ENCODE data around the gene RNF208.
A peak's percentile ranks its signal among the peaks of the same experiment; 100 is the strongest.

The RNF208 gene

DNA sequence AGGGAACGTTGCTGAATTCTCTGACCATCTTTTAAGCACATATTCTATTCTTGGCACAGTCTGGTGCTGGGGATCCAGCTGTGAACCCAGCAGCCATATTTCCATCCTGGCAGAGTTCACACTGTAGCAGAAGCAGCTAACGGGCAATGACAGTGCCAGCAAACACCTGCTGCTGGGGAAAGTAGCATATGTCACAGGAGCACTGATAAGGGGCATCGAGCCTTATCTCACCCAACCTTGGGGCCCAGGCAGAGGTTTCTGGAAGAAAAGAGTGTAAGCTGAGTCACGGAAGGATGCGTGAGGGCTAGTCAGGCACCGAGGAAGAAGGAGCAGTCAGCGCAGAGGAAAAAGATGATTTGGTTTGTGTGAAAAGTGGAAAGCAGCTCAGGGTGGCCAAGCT, 15.4 kb downstream of the RNF208 start:
- DNase-seq: no peak

DNA sequence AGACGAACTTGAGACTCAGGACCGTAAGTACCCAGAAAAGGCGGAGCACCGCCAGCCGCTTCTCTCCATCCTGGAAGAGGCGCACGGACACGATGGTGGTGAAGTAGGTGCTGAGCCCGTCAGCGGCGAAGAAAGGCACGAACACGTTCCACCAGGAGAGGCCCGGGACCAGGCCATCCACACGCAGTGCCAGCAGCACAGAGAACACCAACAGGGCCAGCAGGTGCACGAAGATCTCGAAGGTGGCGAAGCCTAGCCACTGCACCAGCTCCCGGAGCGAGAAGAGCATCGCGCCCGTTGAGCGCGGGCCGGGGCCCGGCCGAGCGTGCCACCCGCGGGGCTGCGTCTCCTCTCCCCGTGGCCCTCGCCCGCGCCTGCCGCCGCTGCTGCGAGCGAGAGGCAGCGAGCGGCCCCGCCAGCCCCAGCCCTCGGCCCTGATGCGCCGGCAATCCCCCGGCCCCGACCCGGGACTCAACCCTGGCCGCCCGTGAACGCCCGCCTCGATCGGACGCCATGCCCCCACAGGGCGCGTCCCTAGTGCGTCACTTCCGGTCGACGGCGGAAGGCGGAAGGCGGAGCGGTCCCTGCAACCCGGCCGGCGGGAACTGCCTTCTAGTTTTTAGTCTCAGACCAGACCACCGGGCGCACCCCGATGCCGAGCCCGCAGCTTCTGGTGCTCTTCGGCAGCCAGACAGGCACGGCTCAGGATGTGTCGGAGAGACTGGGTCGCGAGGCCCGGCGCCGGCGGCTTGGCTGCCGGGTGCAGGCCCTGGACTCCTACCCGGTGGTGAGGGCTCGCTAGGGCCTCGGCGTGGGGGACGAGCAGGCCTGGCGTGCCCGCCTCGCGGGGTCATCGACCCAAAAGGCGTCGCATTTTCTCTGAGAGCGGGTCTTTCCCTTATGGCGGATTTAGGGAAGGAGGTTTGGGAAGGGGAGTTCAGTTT, 16.6 kb downstream of the RNF208 start, which contains the start of the genes NDOR1 and TMEM203:
Gene NDOR1, plus strand, starts transcription at position 575 of the 944 bp plus-strand sequence. Its CDS starts 78 bp downstream, at position 653.
Gene TMEM203, minus strand, starts transcription at position 523 of the 944 bp plus-strand sequence. Its CDS starts 234 bp downstream, at position 289.
- DNase-seq: peak; percentile 69

DNA sequence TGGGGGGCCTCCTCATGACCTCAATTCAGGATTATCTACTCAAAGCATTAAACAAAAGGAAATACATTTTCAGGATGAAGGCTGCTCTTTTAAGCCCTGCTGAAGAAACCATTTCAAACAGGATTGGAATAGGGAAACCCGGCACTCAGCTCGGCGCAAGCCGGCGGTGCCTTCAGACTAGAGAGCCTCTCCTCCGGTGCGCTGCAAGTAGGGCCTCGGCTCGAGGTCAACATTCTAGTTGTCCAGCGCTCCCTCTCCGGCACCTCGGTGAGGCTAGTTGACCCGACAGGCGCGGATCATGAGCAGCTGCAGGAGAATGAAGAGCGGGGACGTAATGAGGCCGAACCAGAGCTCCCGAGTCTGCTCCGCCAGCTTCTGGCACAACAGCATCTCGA, 17.3 kb downstream of the RNF208 start:
- DNase-seq: no peak

DNA sequence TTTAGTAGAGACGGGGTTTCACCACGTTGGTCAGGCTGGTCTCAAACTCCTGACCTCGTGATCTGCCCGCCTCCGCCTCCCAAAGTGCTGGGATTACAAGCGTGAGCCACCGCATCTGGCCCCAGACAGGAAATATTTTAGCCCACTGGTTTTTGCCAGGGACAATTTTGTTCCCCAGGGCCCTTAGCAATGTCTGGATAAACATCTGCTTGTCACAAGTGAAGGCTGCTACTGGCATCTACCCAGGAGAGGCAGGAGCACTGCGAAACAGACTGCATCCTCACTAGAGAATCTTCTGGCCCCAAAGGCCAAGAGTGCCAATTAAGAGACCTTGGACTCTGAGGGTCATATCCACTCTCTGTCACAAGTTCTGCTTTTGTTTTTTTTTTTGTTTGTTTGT, 19.1 kb downstream of the RNF208 start:
- DNase-seq: no peak

DNA sequence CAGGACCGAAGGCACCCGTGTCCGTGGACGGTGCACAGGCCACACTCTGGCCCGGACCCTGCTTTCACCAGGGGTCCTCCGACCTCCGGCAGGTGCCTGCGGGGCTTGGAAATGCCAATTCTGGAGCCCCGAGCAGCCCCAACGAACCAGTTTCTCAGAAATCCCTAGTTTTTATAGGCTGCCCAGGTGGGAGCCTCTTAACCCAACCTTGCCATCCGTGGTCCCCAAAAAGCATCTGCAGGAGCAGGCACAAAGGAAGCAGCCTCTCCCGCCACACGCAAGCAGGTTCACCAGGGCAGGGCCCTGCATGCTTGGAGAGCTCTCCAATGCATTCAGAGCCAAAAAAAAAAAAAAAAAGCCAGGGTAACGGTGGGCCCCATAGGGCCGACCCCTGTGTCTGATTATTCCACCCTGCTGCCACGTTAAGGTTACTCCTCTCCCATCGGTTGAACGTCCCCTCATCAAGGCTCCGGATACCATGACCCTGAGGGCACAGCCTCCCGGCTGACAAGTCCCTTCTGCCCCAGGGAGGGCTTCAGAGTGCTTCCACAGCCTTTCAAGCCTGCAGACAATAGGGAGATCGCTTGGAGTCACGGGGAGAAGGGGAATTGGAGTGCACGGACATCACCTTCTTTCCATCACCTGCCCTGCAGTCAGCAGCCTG, 20.7 kb downstream of the RNF208 start:
- DNase-seq: no peak

DNA sequence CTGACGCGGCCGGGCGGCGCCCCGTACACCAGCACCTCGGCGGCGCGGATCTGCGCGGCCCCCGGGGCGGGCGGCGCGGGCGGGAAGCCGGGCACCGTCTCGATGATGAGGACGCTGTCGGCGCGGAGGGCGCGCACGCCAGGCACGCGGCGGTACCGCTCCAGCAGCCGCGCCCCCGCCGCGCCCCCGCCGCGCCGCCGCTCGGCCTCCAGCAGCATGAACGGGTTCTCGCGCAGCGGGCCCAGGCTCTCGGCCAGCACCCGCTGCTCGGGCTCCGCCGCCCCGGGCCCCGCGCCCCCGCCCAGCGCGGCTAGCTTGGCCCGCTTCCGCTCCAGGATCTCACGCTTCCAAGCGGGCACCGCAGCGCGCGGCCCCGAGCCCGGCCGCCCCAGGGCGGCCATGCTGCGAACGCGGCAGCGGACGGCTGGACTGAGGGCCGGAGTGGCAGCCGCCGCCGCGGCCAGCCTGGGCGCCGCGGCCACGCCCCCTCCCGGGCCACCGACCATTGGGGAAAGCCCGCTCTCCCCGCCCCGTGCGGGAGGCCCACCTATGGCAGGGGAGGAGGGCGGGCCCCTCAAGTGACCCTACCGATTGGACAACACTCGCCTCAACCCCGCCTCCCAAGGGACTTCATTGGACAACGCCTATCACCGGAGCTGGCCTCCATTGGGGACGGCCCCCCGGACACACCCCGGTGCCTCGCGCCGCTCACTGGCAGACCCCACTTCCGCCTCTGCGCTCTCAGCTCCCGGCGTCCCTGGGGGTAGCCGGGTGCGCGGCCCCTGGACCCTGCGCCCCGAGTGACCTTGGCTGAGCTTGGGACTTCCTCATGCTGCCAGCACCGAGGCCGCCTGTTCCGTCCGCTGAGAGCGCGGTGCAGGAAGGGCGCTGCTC, 21.5 kb downstream of the RNF208 start, which contains the start of gene TPRN:
Gene TPRN, minus strand, starts transcription at position 431 of the 894 bp plus-strand sequence. Its CDS starts 30 bp downstream, at position 401.
- DNase-seq: peak; percentile 98

DNA sequence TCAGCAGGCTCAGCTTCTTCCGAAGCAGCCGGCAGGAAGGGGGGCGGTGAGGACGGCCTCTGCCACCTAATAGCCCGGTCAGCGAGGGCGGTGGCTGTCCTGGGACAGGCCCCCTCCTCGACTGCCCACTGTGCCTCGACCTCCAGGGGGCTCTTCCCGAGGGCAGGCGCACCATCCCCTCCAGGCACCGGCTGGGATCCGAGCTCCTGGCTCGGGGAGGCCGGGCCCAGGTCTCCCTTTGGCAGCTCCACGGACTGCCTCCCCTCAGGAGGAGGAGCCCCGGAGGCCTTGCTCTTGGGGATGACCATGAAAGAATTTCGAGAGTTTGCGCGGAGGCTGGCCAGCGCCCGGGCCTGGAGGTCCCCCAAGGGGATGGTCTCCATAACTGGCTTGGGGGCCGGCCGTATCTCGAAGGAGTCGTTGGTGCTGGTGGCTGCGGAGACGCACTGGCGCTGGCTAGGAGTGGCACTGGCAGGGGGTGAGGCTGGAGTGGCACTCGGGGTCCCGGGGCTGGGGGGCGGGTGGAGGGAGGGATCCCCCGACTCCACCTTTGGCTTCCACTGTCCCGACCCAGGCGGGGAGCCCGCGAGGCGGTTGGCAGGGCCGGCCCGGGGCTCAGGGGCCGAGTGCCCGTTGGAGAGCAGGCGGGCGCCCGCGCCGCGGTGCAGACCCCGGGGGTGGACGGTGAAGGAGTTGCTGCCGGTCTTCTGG, 22.5 kb downstream of the RNF208 start:
- no peak for DNase-seq

DNA sequence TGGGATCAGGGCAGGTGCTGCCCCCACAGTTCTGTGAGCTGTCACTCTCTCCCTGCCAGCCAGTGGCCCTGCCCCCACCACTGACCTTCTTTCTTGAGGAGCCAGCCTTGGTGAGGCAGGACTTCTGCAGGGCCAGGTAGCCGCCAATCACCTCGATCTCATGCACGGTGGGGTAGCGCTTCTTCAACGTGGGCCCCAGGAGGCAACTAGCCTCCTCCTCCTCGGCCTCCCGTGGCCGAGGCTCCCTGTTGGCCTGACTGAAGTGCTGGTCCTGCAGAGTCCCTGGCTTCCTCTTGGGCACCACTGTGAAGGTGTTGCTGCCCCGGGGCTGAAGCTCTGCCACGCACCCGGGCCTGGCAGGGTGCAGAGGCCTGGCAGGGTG, 23.1 kb downstream of the RNF208 start:
- DNase-seq: no peak

DNA sequence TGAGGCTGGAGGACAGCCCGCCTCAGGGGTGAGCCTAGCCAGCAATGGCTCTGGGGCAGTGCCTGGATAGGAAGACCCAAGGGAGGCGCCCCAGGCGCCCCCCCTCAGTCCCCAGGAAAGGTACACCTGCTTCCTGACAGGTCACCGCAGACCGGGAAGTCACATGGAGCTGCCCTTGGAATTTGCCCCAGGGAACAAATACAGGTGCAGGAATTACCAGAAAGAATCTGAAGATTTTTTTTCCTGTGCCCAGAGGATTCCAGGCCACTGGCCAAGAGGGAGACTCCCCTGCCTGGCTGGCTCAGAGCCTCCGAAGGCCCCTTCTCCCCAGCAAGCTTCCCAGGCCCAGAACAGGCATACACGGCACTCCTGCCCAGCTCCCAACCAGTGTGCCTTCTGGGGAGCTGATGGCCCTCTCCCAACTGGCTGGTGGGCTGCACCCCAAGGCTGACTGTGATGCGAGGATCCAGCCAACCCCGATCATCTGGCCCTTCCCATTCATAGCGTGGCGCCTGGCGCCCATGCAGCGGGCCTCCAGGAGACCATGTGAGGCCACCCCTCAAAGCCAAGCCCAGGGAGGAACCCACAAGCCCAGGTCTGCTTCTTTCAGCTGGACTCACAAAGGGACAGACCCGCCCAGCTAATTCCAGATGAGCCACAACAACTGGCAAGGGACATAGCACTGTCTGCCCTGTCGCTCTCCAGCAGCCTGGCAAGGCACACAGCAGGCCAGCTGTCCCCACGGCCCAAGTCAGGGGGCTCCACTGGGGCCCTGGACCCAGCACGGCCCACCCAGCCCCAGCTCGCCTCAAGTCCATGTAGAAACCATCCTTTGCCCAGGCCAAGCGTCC, 23.8 kb downstream of the RNF208 start:
- no peak for DNase-seq

DNA sequence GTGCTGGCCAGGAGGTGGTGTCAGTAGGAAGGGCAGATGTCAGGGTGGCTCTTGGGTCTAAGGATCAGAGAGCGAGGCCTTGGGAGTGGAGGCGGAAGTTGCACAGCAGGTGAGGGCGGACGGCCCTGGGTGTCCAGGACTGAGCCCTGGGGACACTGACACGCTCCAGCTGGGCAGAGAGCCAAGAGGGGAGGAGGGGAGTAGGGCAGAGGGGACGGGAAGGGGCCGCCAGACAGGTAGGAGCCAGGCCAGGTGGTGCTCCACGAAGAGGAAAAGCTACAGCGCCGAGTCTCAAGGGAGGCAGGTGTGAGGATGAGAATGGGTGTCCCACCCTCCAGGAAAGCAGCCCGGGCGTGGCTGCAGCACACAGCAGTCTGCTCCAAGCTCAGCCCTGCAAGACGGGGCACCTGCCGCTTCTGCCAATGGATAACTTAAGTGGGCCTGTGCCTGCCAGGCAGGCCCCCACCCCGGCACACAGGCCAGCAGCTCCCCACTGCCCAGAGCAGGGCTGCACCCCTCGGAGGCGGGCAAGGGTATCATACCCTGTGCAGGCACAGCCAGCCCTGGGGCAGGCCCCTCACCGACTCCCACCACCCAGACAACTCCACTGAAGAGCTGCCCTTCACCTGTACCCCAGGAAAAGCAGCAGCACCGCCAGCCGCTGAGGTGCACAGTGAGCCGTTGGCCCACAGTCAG, 26.4 kb downstream of the RNF208 start:
- DNase-seq: peak; percentile 96

DNA sequence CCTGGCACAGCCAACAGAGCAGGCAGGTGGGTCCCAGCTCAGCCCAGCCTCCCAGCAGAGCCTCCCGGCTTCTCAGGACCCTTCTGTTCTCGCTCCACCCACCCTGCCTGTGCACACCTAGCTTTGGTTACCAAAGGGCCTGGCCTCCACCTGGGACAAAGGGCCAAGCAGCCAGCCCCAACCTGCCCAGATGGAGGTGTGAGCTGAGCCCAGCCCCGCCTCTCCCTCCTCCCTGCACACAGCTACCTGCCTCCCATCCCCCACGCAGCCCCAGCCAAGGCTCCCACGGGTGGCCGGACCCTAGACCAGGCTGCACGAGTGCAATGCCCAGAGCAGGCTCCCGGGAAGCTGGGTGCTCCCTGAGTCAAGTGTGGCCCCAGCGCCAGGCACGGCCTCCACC, 27.1 kb downstream of the RNF208 start:
- peak; percentile 73 for DNase-seq

DNA sequence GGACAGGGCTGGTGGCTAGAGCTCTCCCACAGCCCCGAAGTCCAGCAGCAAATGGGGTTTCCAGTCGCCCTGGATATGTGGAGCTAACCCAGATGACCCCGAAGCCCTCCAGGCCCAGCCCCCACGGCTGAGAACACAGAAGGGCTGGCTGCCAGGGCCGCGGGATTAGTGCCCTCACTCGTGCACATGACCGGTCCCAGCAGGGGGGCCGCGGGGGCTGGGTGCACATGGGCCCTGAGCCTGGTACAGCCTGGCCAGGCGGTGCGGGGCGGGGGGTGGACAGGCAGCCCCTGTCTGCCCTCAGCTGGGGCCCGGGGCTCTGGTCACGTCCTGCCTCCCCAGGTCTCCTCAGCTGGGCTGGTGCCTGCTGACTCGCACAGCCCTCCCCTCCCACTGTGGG, 27.7 kb downstream of the RNF208 start:
- no peak for DNase-seq

DNA sequence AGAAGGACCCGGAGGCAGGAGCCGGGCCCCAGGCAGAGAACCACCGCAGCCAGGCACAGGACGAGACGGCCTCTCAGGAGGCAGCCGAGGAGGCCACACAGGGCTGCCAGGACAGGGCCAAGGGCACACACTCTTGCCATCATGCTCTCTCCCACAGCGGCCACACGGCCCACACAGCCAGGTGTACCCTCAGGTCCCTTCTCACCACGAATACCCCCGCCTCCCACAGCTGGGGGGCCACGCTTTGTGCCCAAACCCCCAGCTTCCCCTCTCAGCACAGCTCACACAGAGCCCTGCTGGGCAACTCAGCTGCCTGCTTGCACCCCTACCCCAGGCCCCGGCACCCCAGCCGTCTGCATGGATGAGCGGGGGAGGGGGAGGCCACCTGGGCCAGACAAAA, 28.3 kb downstream of the RNF208 start:
- DNase-seq: no peak

DNA sequence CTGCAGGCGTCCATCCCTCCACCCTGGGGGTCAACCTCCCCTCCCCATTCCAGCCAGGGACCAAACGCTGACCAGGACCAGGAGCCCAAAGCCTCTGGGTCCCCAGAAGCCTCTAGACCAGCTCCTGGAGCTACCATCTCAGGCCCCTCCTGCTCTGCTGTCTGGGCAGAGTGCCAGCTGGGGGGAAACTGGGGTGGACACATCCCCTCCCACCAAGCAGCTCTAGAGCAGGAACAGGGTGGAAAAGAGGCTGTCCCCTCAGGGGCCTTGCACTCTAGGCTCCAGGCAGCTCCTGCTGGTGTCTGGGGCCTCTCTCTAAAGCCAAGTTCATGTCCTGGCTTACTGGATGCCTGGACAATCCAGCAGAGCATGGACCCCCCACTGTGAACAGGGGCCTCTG, 29.2 kb downstream of the RNF208 start:
- DNase-seq: no peak

DNA sequence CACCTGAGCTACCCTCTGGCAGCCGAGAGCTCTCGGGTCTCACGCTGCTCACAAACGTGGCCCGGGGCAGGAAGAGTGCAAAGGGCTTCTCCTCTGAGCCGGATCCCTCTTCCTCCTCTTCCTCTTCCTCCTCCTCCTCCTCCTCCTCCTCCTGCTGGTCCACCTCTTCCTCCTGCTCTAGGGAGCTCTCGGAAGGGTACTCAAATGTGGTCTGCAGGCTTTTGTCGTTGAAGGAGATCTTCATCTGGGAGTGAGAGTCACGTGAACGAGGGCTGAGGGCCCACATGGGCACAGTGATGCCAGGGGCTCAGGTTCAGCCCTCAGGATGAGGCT, 29.6 kb downstream of the RNF208 start:
- no peak for DNase-seq

DNA sequence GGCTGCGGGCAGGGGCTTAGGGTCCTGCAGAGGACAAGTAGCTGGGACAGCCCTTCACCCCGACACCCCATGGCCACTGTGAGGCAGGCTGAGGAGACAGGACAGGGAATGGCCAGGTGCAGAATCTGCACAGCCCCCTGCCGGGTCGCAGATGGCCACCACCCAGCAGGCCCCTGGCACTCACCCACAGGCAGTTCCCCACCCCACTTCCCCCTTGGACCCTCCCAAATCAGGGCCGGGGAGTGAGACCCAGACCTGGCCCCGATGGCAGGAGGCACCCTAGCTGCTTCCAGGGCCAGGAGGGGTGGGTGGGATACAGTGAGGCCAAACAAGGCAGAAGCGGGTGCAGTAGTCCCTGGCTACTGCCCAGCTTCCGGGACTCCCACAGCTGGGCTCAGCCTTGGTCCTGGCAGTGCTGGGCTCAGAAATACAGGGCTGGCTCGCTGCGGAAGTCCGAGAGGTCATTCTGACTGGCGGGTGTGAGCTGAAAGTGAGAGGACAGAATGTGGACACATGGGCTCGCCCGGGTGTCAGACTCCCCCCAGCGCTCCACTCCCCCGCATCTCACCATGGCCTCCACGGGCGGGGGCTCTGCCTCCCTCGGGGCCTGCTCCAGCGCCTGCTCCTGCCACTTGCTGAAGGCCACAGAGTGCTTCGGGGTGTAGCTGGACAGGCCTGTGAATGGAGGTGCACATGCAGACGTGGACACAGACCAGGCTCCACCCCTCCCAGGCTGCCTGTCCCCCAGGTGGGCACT, 30.2 kb downstream of the RNF208 start:
- DNase-seq: no peak

DNA sequence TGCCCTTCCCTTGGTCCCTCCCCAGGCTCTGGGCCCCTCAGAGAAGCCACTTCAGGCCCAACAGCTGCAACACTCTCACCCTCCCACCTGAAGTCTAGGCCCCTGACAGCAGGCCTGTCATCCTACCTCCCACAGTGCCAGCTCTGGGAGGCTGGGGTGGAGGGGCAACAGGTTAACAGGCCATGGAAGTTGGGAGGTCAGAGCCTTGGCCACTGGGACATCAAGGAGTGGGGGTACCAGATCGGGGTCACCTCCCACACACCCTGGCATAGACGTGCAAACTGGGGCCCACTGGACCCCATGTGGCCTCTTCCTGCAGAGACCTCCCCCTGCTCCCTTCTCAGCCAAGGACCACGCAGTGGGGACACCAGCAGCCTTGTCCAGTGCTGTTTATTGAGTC, 30.8 kb downstream of the RNF208 start:
- DNase-seq: no peak

DNA sequence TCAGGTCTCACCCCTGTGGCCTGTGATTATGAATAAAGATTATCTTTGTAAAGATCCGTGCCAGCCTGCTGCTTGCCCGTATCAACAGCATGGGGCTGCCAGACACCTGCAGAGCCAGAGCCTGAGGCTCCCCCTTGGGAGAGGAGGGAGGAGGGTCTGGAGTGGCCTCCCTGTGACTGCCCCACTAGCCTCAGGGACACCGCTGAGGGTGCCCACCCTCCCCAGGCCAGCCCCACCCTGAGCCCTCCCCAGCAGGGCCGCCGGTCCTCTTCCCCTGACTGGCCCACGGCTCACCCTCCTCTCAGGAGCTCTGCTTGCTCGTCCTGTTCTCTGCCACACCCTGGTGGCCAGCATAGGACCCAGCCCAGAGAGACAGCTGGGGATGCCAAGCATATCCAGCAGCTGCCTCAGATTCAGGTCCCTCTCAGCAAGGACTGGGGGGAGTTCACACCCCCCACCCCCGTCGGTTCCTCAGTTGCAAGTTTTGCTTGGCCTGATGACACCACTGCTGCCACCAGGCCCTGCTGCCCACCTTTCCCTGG, 31.7 kb downstream of the RNF208 start:
- DNase-seq: no peak
